Adipose tissue (tissue), 3 donors: ENCODE results near the gene CHMP1A. TPM values are rescaled to one million over a fixed set of nuclear protein-coding genes. Genes with fewer than 3 reads are reported as not detected.
"Not testable (repeated sequence)": the region's sequence is repeated elsewhere in the genome, so short reads cannot be mapped to it uniquely, and the experiment has no call there.

Experiments used
- H3K27ac ChIP-seq: one replicate; pipeline ENCODE4 v1.5.1; 2013; ENCODE audit warnings: low read depth, low read length
- WGBS, 3 donors: extraction: QIAGEN DNeasy Blood & Tissue Kit; methylation state at CpG; one replicate each; pipeline ENCODE4 v1.1.7; 2013; 5-methylcytosine and 5-hydroxymethylcytosine counted together
- polyA plus RNA-seq, 3 donors: library from polyadenylated mRNA; stranded (reverse); fragments of 200-250 nt; gene quantifications; one replicate each; pipeline ENCODE4 v1.2.3, GENCODE V29; 2013
- donor health status: healthy with polysubstance abuse.
- donor health status: Bipolar disorder and iron deficiency.
- donor health status: healthy.

CHMP1A gene
- polyA plus RNA-seq, 3 donors = 34.9 to 59.4 (median 54.2) TPM

DNA sequence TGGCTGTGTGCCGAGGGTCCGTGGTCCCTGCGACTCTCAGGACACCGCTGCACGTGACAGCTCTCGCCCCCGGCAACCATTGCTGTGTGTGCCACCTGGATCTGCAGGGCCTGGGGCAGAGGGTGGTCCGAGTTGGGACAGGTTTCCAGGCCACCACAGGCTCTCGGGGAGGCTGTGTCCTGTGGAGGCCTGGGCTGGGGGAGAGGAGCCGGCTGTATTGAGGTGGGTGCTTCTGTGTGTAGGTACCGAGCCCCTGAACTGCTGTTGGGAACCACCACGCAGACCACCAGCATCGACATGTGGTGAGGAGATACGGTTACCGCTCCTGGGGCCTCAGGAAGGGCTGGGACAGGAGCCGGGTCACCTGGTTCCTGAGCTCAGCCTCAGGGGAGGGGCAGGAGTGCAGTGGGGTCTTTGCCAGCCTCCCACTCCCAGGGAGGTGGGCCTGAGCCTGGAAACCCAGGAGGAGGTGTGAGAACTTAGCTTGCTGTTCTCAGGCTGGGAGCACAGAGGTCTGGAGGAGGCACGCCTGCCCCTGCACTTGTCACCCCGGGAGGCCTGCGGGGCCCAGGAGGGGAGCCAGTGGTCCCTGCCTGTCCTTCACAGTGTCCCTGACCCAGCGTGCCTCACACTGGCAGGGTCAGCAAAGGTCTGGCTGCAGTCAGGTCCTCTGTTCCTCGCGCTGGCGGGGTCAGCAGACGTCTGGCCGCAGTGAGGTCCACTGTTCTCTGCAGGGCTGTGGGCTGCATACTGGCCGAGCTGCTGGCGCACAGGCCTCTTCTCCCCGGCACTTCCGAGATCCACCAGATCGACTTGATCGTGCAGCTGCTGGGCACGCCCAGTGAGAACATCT, 36.6 kb upstream of the CHMP1A start:
- H3K27ac ChIP-seq = no peak overlapping the region
- 87 to 90% (median 89%) methylated on average over 26 to 32 of the region's 32 CpGs for WGBS, 3 donors

DNA sequence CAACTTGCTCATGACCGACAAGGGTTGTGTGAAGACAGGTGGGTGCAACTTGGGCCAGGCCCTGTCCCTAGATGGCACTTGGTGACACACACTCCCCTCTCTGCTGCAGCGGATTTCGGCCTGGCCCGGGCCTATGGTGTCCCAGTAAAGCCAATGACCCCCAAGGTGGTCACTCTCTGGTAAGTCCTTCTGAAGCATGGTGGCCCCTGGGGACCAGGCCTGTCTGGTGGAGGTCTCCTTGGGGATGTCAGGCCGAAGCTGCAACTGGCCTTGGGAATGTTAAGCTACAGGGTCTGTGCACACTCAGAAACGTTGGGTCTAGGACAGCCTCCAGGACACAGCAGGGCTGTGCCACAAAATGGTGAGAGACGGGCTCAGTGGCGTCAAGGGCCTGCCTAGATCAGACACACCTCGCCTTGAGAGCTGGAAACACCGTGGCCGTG, 35.8 kb upstream of the CHMP1A start:
- WGBS, 3 donors = 92 to 97% (median 94%) methylated on average over 11 of the region's 11 CpGs
- no peak overlapping the region for H3K27ac ChIP-seq

DNA sequence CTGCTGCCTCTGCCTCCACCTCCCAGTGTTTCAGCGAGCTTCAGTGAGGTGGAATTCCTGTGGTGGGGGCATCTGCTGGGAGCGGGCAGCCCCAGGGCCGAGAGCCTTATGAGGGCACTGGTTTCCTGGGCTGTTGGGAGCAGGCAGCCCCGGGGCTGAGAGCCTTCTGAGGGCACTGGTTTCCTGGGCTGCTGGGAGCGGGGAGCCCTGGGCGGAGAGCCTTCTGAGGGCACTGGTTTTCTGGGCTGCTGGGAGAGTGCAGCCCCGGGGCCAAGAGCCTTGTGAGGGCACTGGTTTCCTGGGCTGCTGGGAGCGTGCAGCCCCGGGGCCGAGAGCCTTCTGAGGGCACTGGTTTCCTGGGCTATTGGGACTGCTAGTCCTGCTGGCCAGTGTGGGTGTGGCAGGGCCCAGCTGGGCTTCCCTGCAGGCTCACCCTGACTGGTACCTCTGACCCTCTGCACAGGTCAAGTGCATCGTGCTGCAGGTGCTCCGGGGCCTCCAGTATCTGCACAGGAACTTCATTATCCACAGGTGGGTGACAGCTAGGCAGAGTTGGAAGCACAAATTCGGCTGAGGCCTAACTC, 34.6 kb upstream of the CHMP1A start:
- H3K27ac ChIP-seq = no peak overlapping the region
- 91 to 95% (median 95%) methylated on average over 13 of the region's 13 CpGs for WGBS, 3 donors

DNA sequence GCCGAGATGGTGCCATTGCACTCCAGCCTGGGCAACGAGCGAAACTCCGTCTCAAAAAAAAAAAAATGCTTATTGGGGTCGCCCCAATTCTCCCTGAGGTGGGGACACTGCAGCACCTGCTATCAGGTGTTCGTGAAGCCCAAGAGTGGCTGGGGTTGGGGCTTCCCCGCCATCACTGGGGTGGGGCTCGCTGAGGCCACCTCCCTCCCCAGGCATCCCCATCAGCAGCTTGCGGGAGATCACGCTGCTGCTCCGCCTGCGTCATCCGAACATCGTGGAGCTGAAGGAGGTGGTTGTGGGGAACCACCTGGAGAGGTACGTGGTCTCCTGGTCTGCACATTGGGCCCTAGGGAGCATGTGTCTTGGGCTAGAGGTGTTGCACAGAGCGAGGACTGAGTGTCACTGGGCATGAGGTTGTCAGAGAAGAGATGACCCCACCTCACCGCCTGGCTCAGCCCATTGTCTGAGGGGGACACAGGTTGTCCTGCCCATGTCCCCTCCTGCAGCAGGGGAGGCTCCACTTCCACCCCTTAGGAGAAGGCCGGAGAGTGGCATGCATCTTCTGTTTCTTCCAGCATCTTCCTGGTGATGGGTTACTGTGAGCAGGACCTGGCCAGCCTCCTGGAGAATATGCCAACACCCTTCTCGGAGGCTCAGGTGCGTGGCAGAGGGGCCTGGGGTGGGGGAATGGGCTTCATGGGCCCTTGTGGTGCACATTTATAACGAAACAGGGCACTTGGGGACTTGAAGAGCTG, 33.9 kb upstream of the CHMP1A start:
- WGBS, 3 donors = 96 to 98% (median 96%) methylated on average over 21 of the region's 21 CpGs
- H3K27ac ChIP-seq = no peak overlapping the region

DNA sequence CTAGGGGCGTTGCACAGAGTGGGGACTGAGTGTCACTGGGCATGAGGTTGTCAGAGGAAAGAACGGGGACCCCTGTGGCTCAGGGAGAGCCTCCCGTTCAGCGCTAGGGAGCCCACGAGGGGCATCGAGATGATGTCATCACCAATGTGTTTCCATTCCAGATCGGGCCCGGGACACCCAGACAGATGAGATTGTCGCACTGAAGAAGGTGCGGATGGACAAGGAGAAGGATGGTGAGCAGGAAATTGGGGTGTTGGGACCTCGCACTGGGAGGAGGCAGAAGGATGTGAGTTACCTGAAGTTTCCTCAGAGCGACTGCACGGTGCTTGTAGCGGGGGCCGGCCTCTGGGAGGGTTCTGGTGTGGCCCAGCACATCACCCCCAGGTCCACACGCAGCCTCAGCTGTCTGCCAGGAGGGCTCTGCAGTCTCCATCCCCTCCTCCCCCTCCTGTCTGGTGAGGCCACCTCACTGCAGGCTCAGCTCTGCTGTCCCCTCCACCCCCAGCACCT, 32.9 kb upstream of the CHMP1A start:
- WGBS, 3 donors = 92 to 93% (median 92%) methylated on average over 13 to 16 of the region's 16 CpGs
- H3K27ac ChIP-seq = no peak overlapping the region

DNA sequence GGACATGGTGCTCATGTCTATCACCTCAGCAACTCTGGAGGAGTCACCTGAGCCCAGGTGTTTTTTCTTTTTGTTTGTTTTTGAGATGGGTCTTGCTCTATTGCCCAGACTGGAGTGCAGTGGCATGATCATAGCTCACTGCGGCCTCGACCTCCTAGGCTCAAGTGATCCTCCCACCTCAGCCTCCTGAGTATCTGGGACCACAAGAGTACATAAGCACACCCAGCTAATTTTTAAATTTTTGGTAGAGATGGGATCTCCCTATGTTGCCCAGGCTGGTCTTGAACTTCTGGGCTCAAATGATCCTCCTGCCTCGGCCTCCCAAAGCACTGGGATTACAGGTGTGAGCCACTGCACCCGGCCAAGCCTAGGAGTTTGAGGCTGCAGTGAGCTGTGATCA, 32.1 kb upstream of the CHMP1A start:
- 84 to 97% (median 87%) methylated on average over 4 of the region's 4 CpGs for whole genome bisulfite sequencing, 3 donors
- not testable (repeated sequence) for H3K27ac ChIP-seq

DNA sequence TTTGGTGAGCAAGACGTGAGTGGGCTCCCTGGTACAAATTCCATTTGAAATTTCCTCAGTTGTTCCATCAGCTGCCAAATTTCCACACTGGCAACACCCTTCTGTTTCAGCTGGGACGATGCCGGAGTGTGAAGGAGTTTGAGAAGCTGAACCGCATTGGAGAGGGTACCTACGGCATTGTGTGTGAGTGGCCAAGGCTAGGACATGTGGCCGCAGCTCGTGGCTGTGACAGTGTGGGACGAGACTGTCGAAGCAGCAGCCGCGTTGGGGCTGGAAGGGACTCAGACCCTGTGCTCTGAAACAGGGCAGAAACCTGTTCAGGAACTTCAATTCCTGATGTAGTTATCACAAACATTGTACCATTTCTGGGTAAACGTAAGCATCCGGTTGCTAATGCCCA, 31.6 kb upstream of the CHMP1A start:
- no peak overlapping the region for H3K27ac ChIP-seq
- WGBS, 3 donors = 89 to 95% (median 95%) methylated on average over 13 of the region's 13 CpGs

DNA sequence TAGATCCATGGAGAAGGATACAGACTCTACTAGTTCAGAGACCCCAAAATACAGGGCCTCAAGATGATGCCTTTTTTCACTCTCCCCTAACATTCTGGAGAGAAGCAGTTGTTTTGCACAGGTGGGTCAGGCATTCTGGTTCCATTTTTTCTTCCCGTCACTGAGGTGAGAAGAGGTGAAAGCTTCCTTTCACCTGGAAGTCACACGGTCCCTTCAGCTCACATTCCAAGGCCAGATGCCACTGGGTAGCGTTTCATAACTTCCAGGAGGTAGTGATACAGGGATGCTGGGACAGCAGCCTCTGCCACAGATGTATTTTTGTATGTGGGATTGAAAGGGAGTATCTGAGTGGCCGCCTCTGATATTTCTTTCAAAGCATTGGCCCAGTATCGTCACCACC, 30.9 kb upstream of the CHMP1A start:
- H3K27ac ChIP-seq = no peak overlapping the region

DNA sequence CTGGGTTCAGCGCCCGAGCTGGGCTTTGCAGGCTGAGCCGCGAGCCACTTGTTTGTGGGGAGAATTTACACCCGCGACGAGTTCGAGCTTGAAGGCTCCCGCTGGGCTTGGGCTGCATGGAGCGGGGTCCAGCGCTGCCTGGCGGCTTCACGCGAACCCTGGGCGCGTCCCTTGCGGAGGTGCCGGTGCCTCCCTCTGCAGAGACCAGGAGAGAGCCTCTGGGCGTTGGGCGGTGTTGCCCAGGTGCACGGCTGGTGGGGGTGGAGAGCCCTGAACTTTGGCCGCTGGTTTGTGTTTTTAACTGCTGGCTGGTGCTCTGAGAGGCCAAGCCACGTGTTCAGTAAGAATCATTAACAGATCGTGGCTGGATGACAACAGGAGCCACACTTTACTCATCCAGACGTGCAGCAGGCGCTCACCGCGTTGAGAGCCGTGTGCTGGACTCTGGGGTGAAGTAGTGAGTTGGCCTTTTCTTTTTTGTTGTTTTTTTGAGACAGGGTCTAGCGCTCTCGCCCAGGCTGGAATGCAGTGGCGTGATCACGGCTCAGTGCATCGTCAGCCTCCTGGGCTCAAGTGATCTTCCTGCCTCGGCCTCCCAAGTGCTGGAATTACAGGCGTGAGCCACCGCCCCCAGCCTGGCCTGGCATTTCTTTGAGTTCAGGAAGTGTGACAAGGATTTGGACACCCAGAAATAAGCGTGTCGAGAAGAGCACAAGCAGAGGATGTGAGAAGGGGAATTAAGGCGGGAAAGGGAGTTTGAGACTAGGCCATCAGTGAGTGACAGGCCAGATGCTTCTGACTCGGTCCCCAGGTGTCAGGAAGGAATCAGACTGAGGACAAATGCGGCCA, 29.8 kb upstream of the CHMP1A start:
- no peak overlapping the region for H3K27ac ChIP-seq
- 6 to 15% (median 13%) methylated on average over 37 to 42 of the region's 42 CpGs for WGBS, 3 donors

More for the DNA sequence above, 30.9 kb upstream of the CHMP1A start:
- WGBS, 3 donors = 72 to 96% (median 95%) methylated on average over 5 of the region's 5 CpGs

DNA sequence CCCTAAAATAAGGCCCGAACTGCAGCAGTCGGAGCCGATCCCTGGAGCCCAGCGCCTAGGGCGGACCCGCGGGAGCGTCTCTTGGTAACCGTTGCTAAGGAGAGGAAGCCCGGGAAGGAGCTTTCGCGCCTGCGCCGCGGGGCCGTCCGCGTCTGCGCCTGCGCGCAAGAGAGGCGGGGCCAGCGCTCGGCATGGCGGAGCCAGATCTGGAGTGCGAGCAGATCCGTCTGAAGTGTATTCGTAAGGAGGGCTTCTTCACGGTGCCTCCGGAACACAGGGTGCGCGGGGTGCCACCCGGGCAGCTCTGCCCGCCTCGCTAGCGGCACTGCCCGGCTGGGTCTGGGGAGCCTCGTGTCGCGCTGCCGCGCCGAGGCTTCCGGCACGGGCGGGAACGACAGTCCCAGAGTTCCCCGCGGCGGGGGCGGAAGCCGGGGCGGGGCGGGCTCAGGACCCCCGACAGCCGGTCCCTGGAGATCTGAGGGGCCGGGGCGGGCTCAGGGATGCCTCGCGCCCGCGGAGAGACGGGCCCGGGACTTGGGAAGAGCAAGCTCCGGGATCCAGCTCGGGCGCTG, 29.1 kb upstream of the CHMP1A start, which contains the start of gene CDK10:
Gene CDK10, plus strand, starts transcription at position 170 of the 572 bp plus-strand sequence. Its CDS starts 22 bp downstream, at position 192.
- WGBS, 3 donors = 0 to 1% (median 1%) methylated on average over 63 to 67 of the region's 67 CpGs
- H3K27ac ChIP-seq = no peak within 1 kb of the TSS

DNA sequence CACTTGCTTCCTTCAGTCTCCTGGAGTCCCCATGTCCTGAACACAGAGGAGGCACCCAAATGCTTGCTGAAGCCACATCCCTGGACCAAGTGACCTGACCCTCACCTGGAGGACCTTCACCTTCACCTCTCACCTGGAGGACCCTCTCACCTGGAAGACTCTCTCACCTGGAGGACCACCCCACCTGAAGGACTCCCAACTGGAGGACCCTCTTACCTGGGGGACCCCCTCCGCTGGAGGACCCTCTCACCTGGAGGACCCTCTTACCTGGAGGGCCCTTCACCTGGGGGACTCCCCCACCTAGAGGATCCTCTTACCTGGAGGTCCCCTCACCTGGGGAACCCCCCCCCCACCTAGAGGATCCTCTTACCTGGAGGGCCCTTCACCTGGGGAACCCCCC, 28.4 kb upstream of the CHMP1A start:
- WGBS, 3 donors = 97 to 100% (median 100%) methylated on average over 1 of the region's 1 CpG
- no peak overlapping the region for H3K27ac ChIP-seq

DNA sequence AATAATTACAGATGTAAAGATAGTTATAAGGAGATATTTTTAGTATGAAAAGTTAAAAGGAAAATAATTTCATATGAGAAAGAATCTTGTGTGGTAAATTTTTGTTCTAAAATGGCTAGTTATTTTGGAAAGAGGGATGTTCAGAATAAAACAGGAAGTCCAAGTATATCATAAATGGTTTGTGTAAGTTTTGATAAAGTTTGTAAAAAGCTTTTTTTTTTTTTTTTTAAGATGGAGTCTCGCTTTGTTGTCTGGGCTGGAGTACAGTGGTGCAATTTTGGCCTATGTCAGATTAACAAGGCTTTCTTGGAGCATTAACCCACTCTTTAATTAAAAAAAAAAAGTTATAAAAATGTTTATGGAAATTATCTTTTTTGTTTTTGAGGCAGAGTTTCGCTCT, 20.8 kb upstream of the CHMP1A start:
- WGBS, 3 donors = 96 to 100% (median 99%) methylated on average over 2 of the region's 2 CpGs
- no peak overlapping the region for H3K27ac ChIP-seq

DNA sequence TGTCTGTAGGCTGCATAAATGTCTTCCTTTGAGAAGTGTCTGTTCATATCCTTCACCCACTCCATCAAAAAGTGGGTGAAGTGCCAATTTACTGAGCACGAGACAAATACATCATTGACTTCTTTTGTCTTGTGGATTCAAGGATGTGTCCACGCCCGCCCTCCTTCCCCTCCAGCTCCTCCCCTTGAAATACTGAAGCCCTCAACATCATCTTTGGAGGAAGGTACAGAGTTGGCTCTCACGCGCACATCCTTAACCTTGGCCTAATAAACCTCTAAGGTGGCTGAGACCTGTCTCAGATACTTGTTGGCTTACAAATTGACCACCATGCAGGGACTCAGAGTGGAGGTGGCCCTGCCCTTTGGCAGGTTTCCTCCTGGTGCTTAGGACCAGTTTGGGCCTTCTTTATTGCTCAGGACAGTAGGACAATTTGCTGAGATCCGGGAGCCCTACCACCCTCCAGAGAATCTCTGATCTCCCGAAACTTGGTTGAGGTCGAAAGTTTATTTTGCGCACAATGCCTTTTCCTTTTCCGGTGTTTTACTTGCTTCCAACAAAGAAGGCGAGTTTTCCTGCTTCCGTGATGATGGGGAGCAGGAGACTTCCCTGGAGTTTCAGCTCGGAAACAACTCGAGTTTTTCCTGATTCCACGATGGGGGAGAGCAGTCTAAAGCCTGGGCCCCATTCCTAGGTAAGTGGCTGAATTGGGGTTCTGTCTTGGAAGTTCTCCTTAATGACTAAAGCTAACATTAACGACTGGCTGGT, 14.9 kb upstream of the CHMP1A start:
- H3K27ac ChIP-seq = no peak overlapping the region
- 77 to 88% (median 82%) methylated on average over 16 of the region's 16 CpGs for WGBS, 3 donors

DNA sequence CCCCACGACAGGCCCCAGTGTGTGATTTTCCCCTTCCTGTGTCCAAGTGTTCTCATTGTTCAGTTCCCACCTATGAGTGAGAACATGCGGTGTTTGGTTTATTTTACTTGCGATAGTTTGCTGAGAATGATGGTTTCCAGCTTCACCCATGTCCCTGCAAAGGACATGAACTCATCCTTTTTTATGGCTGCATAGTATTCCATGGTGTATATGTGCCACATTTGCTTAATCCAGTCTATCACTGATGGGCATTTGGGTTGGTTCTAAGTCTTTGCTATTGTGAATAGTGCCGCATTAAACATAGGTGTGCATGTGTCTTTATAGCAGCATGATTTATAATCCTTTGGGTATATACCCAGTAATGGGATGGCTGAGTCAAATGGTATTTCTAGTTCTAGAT, 14.1 kb upstream of the CHMP1A start:
- H3K27ac ChIP-seq = not testable (repeated sequence)
- 82 to 94% (median 87%) methylated on average over 4 of the region's 4 CpGs for WGBS, 3 donors

DNA sequence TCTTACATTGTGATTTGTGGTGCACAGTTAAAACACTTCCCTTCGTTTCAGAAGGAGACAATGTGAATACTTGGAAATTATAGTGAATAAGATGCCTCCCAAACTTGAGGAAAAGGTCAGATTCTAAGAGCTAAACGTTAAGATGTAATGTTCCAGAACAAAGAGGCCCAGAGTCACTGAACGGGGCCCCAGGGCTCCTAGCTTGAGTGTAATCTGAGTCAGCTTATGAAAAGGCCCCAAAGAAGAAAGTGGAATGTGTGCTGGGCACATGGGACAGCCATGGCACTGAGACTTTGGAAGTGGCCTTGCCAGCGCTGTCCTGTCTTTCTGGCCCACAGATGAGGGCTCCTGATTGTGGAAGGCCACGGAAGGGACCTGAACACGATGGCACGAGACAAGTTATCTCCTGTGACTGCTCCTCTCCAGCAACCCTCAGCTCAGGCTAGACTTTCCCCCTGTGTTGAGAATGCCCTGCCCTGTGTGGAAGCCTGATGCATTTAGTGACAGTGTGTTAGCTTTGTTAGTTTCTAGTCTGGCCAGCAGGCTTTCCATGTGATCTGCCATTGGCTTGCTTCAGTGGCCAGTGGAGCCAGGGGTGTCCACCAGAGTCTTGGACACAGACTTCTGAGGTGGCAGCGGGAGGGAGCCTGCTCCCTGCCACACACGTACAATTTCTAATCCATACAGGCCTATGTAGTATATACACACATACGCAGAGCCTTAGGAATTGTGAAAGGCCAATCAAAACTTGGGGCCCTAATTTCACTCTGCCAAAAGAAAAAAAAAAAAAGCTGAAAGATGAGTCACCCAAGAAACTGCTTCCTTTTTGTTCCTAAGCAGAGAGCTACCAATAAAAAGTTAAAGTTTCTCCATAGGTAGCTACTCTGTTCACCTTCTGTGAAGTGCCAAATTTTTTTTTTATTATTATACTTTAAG, 13.3 kb upstream of the CHMP1A start:
- 85 to 87% (median 87%) methylated on average over 10 of the region's 10 CpGs for WGBS, 3 donors
- no peak overlapping the region for H3K27ac ChIP-seq

DNA sequence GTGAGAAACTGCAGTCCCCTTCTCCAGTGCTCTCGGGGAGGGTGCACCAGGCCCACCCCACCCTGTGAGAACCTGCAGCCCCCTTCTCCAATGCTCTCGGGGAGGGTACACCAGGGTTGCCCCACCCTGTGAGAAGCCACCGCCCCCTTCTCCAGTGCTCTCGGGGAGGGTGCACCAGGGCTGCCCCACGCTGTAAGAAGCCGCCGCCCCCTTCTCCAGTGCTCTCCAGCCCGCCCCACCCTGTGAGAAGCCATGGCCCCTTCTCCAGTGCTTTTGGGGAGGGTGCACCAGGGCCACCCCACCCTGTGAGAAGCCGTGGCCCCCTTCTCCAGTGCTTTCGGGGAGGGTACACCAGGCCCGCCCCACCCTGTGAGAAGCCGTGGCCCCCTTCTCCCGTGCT, 12.2 kb upstream of the CHMP1A start:
- H3K27ac ChIP-seq = no peak overlapping the region
- WGBS, 3 donors = 89 to 97% (median 96%) methylated on average over 8 to 13 of the region's 13 CpGs
